H7 (cell line): Measurements from ENCODE around the gene HSD11B2. TPM values are rescaled to one million over a fixed set of nuclear protein-coding genes. Genes with fewer than 3 reads are reported as not detected.

ENCODE experiments used
- DNase-seq: peaks from one replicate; pipeline ENCODE4 v3.0.0; 2012
- H3K27me3 ChIP-seq: 2 replicates; pipeline ENCODE4 v1.6.0; 2011; ENCODE audit warnings: mild to moderate bottlenecking, low read length; ENCODE audit not compliant: control insufficient read depth, insufficient read depth
- H3K36me3 ChIP-seq: replicated peaks from 2 replicates; pipeline ENCODE4 v1.5.1; 2011; ENCODE audit warnings: low read length; ENCODE audit not compliant: control insufficient read depth, insufficient read depth
- H3K4me3 ChIP-seq: 2 replicates; pipeline ENCODE4 v1.5.1; 2011; ENCODE audit warnings: low read depth, mild to moderate bottlenecking, control low read depth, low read length, moderate library complexity; ENCODE audit not compliant: insufficient read depth
- total RNA-seq: library from RNA; depleted of rRNA; stranded (reverse); fragments of >200 nt; shearing (Covaris generic); gene quantifications from 2 replicates; pipeline ENCODE4 v1.2.3, GENCODE V29; 2014

HSD11B2 gene
- total RNA-seq, 1 experiment from 2014 or later: 25.1 TPM

GRCh38 chr16:67419502-67419901, 11.4 kb upstream of the HSD11B2 start:
- DNase-seq: no peak
- H3K27me3 ChIP-seq: no peaks in the 10 kb centered on the region
- H3K4me3 ChIP-seq: no peak overlapping the region
- H3K36me3 ChIP-seq: no peaks in the 10 kb centered on the region

GRCh38 chr16:67419931-67420330, 11.0 kb upstream of the HSD11B2 start:
- DNase-seq: no peak
- Histone ChIP-seq H3K4me3 (no peak overlapping the region), H3K36me3 (no peaks in the 10 kb centered on the region), H3K27me3 (no peaks in the 10 kb centered on the region)

GRCh38 chr16:67421030-67421429, 9.9 kb upstream of the HSD11B2 start:
- Histone ChIP-seq H3K27me3 (no peaks in the 10 kb centered on the region), H3K36me3 (no peaks in the 10 kb centered on the region), H3K4me3 (no peak overlapping the region)
- no peak for DNase-seq

- Histone ChIP-seq H3K27me3 (no peaks in the 10 kb centered on the region; the same call in 1 of the 2 replicates), H3K36me3 (no peaks in the 10 kb centered on the region), H3K4me3 (no peak overlapping the region)
- no peak for DNase-seq
Measured at GRCh38 chr16:67423015-67423414, 7.9 kb upstream of the HSD11B2 start.

- DNase-seq: peak; percentile 83
- peaks cover 3% of the 10 kb centered on the region for H3K27me3 ChIP-seq
- no peak overlapping the region for H3K4me3 ChIP-seq
- H3K36me3 ChIP-seq: no peaks in the 10 kb centered on the region; the same call in 1 of the 2 replicates
Measured at GRCh38 chr16:67423611-67424260, 7.2 kb upstream of the HSD11B2 start.

- DNase-seq: no peak
- no peak overlapping the region for H3K4me3 ChIP-seq
- peaks cover 5% of the 10 kb centered on the region for H3K27me3 ChIP-seq
- H3K36me3 ChIP-seq: no peaks in the 10 kb centered on the region; the same call in 1 of the 2 replicates
Measured at GRCh38 chr16:67424261-67424615, 6.7 kb upstream of the HSD11B2 start.

GRCh38 chr16:67425061-67425460, 5.9 kb upstream of the HSD11B2 start:
- Histone ChIP-seq H3K4me3 (no peak overlapping the region), H3K27me3 (peaks cover 12% of the 10 kb centered on the region), H3K36me3 (no peaks in the 10 kb centered on the region; the same call in 1 of the 2 replicates)
- no peak for DNase-seq

- no peak overlapping the region for H3K4me3 ChIP-seq
- H3K36me3 ChIP-seq: no peaks in the 10 kb centered on the region; the same call in 1 of the 2 replicates
- no peak for DNase-seq
- H3K27me3 ChIP-seq: peaks cover 17% of the 10 kb centered on the region
Measured at GRCh38 chr16:67425580-67425979, 5.3 kb upstream of the HSD11B2 start.

GRCh38 chr16:67426022-67426421, 4.9 kb upstream of the HSD11B2 start:
- Histone ChIP-seq H3K27me3 (peaks cover 18% of the 10 kb centered on the region), H3K36me3 (no peaks in the 10 kb centered on the region; the same call in 1 of the 2 replicates), H3K4me3 (no peak overlapping the region)
- DNase-seq: no peak

- no peak for DNase-seq
- Histone ChIP-seq H3K4me3 (no peak overlapping the region), H3K27me3 (peaks cover 22% of the 10 kb centered on the region), H3K36me3 (no peaks in the 10 kb centered on the region; the same call in 1 of the 2 replicates)
Measured at GRCh38 chr16:67426950-67427349, 4.0 kb upstream of the HSD11B2 start.

- H3K27me3 ChIP-seq: peaks cover 22% of the 10 kb centered on the region
Measured at GRCh38 chr16:67428146-67428731, 2.7 kb upstream of the HSD11B2 start.

GRCh38 chr16:67429053-67429798, 1.7 kb upstream of the HSD11B2 start:
- Histone ChIP-seq H3K36me3 (no peaks in the 10 kb centered on the region; the same call in 1 of the 2 replicates), H3K4me3 (no peak overlapping the region), H3K27me3 (peaks cover 22% of the 10 kb centered on the region)
- no peak for DNase-seq

More at GRCh38 chr16:67428146-67428731, 2.7 kb upstream of the HSD11B2 start:
- peak; percentile 93 for DNase-seq
- H3K36me3 ChIP-seq: no peaks in the 10 kb centered on the region; the same call in 1 of the 2 replicates
- no peak overlapping the region for H3K4me3 ChIP-seq

GRCh38 chr16:67429799-67430503, 970 bp upstream of the HSD11B2 start:
- peak overlapping the region; percentile 76 for H3K4me3 ChIP-seq
- no peaks in the 10 kb centered on the region; the same call in 1 of the 2 replicates for H3K36me3 ChIP-seq
- peaks cover 22% of the 10 kb centered on the region for H3K27me3 ChIP-seq
- no peak for DNase-seq

- H3K4me3 ChIP-seq: peak overlapping the region; percentile 76
- no peaks in the 10 kb centered on the region; the same call in 1 of the 2 replicates for H3K36me3 ChIP-seq
- H3K27me3 ChIP-seq: peaks cover 22% of the 10 kb centered on the region
- no peak for DNase-seq
Measured at GRCh38 chr16:67430504-67430976, 381 bp upstream of the HSD11B2 start.
